Measurements from ENCODE around the gene TGFBR2. TPM values are rescaled to one million over a fixed set of nuclear protein-coding genes. Genes with fewer than 3 reads are reported as not detected.

The TGFBR2 gene
- total and polyA plus RNA-seq, 2 of the 13 experiments (the other 11 are each of a cell fraction or from before 2014, with no cell fraction given): 82.2 to 187 TPM

DNA sequence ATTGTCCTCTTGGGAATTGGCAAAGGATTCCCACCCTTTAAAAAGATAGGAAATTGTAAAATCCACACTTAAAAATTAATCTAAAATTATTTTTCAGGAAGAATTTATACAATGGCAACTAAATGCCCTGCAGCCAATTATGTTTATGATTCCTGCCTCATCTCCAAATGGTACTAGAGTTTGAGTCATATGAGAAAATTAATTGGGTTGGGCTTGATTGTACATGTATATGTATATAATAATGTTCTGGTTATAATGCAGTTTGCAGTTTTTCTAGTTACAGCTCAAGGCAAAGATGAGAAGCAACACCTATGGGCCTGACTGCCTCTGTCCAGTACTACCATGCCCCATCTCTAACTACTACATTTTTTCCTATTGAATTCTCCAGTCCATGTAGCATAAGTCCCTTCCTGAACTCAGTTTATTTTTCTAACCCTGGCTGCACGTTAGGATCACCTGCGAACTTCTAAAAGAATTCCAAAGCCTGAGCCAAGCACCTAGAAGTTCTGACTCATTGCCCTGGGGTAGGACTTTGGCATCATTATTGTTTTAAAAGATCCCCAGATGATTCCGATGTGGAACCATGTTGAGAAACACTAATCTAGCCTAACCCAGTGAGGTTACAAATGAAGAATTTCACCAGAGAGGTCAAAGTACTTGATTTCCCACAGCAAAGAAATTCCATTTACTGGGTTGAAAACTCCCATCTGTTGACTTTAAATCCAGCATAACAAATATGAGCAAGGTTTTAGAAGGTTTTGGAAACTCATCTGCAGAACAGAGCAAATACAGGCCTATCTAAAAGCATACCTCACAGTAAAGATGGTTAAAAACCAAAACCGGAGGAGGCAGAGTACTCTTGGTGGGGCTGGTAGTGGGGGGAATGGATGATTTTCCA is 19.4 kb downstream of the TGFBR2 start (continued):
- TF ChIP-seq, protein P1, sequence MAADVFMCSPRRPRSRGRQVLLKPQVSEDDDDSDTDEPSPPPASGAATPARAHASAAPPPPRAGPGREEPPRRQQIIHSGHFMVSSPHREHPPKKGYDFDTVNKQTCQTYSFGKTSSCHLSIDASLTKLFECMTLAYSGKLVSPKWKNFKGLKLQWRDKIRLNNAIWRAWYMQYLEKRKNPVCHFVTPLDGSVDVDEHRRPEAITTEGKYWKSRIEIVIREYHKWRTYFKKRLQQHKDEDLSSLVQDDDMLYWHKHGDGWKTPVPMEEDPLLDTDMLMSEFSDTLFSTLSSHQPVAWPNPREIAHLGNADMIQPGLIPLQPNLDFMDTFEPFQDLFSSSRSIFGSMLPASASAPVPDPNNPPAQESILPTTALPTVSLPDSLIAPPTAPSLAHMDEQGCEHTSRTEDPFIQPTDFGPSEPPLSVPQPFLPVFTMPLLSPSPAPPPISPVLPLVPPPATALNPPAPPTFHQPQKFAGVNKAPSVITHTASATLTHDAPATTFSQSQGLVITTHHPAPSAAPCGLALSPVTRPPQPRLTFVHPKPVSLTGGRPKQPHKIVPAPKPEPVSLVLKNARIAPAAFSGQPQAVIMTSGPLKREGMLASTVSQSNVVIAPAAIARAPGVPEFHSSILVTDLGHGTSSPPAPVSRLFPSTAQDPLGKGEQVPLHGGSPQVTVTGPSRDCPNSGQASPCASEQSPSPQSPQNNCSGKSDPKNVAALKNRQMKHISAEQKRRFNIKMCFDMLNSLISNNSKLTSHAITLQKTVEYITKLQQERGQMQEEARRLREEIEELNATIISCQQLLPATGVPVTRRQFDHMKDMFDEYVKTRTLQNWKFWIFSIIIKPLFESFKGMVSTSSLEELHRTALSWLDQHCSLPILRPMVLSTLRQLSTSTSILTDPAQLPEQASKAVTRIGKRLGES (CRISPR knock-in tag; IDR thresholded peaks at IDR 0.05; ENCODE audit: borderline replicate concordance): no peak
- TF ChIP-seq NR2F6 (IDR thresholded peaks at IDR 0.05): peak; percentile 91
- peak; percentile 75 for TF ChIP-seq NR2F6 (CRISPR knock-in tag; IDR thresholded peaks at IDR 0.05)
- TF ChIP-seq DNMT1 (CRISPR knock-in tag; IDR thresholded peaks at IDR 0.05): no peak
- TF ChIP-seq, protein P2, sequence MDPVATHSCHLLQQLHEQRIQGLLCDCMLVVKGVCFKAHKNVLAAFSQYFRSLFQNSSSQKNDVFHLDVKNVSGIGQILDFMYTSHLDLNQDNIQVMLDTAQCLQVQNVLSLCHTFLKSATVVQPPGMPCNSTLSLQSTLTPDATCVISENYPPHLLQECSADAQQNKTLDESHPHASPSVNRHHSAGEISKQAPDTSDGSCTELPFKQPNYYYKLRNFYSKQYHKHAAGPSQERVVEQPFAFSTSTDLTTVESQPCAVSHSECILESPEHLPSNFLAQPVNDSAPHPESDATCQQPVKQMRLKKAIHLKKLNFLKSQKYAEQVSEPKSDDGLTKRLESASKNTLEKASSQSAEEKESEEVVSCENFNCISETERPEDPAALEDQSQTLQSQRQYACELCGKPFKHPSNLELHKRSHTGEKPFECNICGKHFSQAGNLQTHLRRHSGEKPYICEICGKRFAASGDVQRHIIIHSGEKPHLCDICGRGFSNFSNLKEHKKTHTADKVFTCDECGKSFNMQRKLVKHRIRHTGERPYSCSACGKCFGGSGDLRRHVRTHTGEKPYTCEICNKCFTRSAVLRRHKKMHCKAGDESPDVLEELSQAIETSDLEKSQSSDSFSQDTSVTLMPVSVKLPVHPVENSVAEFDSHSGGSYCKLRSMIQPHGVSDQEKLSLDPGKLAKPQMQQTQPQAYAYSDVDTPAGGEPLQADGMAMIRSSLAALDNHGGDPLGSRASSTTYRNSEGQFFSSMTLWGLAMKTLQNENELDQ (CRISPR knock-in tag; IDR thresholded peaks at IDR 0.05; ENCODE audit: borderline replicate concordance): no peak
- TF ChIP-seq, protein P3, sequence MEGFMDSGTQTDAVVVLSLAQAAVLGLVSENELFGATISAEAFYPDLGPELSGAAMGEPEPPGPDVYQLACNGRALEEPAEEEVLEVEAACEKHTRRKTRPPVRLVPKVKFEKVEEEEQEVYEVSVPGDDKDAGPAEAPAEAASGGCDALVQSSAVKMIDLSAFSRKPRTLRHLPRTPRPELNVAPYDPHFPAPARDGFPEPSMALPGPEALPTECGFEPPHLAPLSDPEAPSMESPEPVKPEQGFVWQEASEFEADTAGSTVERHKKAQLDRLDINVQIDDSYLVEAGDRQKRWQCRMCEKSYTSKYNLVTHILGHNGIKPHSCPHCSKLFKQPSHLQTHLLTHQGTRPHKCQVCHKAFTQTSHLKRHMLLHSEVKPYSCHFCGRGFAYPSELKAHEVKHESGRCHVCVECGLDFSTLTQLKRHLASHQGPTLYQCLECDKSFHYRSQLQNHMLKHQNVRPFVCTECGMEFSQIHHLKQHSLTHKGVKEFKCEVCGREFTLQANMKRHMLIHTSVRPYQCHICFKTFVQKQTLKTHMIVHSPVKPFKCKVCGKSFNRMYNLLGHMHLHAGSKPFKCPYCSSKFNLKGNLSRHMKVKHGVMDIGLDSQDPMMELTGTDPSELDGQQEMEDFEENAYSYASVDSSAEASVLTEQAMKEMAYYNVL (CRISPR knock-in tag; IDR thresholded peaks at IDR 0.05; ENCODE audit: borderline replicate concordance): peak; percentile 42; the same call in 1 of the 2 replicates
- TF ChIP-seq NFIC (IDR thresholded peaks at IDR 0.05; ENCODE audit: low read length): peak; percentile 73
- TF ChIP-seq, protein P4, sequence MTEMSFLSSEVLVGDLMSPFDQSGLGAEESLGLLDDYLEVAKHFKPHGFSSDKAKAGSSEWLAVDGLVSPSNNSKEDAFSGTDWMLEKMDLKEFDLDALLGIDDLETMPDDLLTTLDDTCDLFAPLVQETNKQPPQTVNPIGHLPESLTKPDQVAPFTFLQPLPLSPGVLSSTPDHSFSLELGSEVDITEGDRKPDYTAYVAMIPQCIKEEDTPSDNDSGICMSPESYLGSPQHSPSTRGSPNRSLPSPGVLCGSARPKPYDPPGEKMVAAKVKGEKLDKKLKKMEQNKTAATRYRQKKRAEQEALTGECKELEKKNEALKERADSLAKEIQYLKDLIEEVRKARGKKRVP (CRISPR knock-in tag; IDR thresholded peaks at IDR 0.05): peak in 1 of 2 experiments; percentile 47; a peak in 1 of 4 replicates
- peak; percentile 85 for TF ChIP-seq NCOA2 (CRISPR knock-in tag; IDR thresholded peaks at IDR 0.05)
- TF ChIP-seq, protein P5, sequence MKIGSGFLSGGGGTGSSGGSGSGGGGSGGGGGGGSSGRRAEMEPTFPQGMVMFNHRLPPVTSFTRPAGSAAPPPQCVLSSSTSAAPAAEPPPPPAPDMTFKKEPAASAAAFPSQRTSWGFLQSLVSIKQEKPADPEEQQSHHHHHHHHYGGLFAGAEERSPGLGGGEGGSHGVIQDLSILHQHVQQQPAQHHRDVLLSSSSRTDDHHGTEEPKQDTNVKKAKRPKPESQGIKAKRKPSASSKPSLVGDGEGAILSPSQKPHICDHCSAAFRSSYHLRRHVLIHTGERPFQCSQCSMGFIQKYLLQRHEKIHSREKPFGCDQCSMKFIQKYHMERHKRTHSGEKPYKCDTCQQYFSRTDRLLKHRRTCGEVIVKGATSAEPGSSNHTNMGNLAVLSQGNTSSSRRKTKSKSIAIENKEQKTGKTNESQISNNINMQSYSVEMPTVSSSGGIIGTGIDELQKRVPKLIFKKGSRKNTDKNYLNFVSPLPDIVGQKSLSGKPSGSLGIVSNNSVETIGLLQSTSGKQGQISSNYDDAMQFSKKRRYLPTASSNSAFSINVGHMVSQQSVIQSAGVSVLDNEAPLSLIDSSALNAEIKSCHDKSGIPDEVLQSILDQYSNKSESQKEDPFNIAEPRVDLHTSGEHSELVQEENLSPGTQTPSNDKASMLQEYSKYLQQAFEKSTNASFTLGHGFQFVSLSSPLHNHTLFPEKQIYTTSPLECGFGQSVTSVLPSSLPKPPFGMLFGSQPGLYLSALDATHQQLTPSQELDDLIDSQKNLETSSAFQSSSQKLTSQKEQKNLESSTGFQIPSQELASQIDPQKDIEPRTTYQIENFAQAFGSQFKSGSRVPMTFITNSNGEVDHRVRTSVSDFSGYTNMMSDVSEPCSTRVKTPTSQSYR (CRISPR knock-in tag; IDR thresholded peaks at IDR 0.05; ENCODE audit: borderline replicate concordance): no peak
- TF ChIP-seq ZNF331 (CRISPR knock-in tag; IDR thresholded peaks at IDR 0.05): peak; percentile 50; the same call in 1 of the 2 replicates
- TF ChIP-seq, protein P6, sequence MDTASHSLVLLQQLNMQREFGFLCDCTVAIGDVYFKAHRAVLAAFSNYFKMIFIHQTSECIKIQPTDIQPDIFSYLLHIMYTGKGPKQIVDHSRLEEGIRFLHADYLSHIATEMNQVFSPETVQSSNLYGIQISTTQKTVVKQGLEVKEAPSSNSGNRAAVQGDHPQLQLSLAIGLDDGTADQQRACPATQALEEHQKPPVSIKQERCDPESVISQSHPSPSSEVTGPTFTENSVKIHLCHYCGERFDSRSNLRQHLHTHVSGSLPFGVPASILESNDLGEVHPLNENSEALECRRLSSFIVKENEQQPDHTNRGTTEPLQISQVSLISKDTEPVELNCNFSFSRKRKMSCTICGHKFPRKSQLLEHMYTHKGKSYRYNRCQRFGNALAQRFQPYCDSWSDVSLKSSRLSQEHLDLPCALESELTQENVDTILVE (CRISPR knock-in tag; IDR thresholded peaks at IDR 0.05): peak; percentile 39; the same call in 1 of the 2 replicates

Measured in HepG2 (cell line).